Fibroblast of upper back skin (primary cell): ENCODE data around the gene EEF1G.
"Not testable (repeated sequence)": the region's sequence is repeated elsewhere in the genome, so short reads cannot be mapped to it uniquely, and the experiment has no call there.

ENCODE experiments used
- DNase-seq: peaks from one replicate; pipeline ENCODE4 v3.0.0-alpha.2; 2013

Gene EEF1G

GRCh38 chr11:62575156-62575555 is 1.5 kb upstream of the EEF1G start:
- DNase-seq, result no peak

- peak; percentile 36 for DNase-seq
Measured at GRCh38 chr11:62574363-62575071, 826 bp upstream of the EEF1G start.

GRCh38 chr11:62573006-62573591 is 592 bp downstream of the EEF1G start:
- no peak for DNase-seq

GRCh38 chr11:62572431-62572830 is 1.3 kb downstream of the EEF1G start:
- DNase-seq, result no peak

GRCh38 chr11:62571493-62571892 is 2.2 kb downstream of the EEF1G start:
- DNase-seq, result not testable (repeated sequence)

- DNase-seq, result not testable (repeated sequence)
Measured at GRCh38 chr11:62570903-62571302, 2.8 kb downstream of the EEF1G start.

- DNase-seq, result no peak
Measured at GRCh38 chr11:62569611-62570010, 4.1 kb downstream of the EEF1G start.

GRCh38 chr11:62567018-62567633 is 6.6 kb downstream of the EEF1G start:
- DNase-seq, result no peak

- no peak for DNase-seq
Measured at GRCh38 chr11:62566247-62566646, 7.4 kb downstream of the EEF1G start.

GRCh38 chr11:62565100-62565802 is 8.4 kb downstream of the EEF1G start:
- no peak for DNase-seq

- not testable (repeated sequence) for DNase-seq
Measured at GRCh38 chr11:62561677-62562230, 11.9 kb downstream of the EEF1G start.

- peak; percentile 98 for DNase-seq
Measured at GRCh38 chr11:62560566-62561103, 13.1 kb downstream of the EEF1G start.

- DNase-seq, result not testable (repeated sequence)
Measured at GRCh38 chr11:62559626-62560025, 14.1 kb downstream of the EEF1G start.

GRCh38 chr11:62559204-62559603 is 14.5 kb downstream of the EEF1G start:
- DNase-seq, result no peak

GRCh38 chr11:62558669-62559068 is 15.0 kb downstream of the EEF1G start:
- no peak for DNase-seq

- DNase-seq, result no peak
Measured at GRCh38 chr11:62556875-62557631, 16.6 kb downstream of the EEF1G start.

- DNase-seq, result peak; percentile 95
Measured at GRCh38 chr11:62556108-62556874, 17.4 kb downstream of the EEF1G start.

GRCh38 chr11:62555464-62556107 is 18.1 kb downstream of the EEF1G start:
- no peak for DNase-seq

- DNase-seq, result no peak
Measured at GRCh38 chr11:62554387-62555167, 19.1 kb downstream of the EEF1G start.

GRCh38 chr11:62553839-62554361 is 19.8 kb downstream of the EEF1G start:
- DNase-seq, result peak; percentile 90
